ENCODE data around the gene SERPINA1. TPM values are rescaled to one million over a fixed set of nuclear protein-coding genes. Genes with fewer than 3 reads are reported as not detected.

Gene SERPINA1
- total and polyA plus RNA-seq, 2 donors (not counting 1 experiment from before 2014, with no cell fraction given) = 0.69 to 6.8 TPM

DNA sequence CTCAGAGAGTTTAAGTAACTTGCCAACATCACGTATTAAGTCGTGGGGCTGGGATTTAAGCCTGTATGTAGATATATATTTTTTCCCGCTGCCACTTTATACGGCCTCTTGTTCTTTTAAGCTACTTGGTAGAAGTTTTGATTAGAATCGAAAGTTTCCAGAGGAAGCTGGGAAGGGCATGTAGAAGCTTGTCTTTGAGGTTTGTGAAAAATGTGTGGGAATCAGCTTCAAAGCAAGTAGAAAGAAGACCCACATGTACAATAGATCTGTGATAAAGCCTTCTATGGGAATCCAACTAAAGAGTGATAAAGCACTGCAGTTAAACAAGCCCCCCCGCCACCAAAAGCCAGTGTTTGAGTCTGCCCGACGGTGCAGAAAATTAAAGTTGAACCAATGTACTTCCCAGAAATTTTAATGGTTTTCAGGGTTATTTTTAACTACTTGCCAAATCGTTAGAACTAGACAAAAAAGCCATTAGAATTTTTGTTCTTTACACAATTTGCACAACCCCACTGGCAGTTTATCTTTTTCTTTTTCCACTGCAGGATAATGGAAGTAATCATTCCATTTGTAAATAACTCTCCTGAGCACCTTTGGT, 38.7 kb upstream of the SERPINA1 start:
- POLR2A ChIA-PET = no interaction called here
- CTCF ChIA-PET = interaction anchor here (3.1 kb wide), 1 partner anchor 59 kb away, joined by 18 read pairs; no protein-coding TSS in a partner anchor

DNA sequence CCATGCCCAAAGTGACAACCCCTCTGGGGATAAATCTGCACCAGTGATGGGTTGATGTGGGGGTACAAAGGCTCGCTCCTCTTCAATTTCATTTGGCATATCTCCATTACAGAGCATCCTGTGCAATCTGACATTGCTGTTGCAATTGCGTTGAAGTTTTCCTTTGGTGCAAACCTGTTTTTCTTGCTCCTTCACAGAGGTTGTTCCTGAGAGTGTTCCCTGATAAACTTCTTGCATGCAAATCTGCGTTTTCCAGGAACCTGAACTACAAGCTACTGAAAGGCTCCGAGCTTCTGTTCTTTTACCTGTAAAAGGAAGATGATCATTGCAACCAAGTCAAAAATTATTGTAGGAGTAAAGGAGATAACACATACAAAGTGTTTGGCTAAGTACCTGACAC, 38.1 kb upstream of the SERPINA1 start:
- Histone ChIP-seq H3K36me3 (replicated peaks in 1 of 2; ENCODE audit: control extremely low read depth in 1 of 2, control insufficient read depth in 1 of 2, extremely low read depth in 1 of 2, insufficient read depth in 2 of 2, low read length in 1 of 2) (no peaks in the 10 kb centered on the region), H3K4me3 (ENCODE audit: control extremely low read depth in 1 of 5, extremely low read depth in 1 of 5, insufficient read depth in 1 of 5, low read depth in 2 of 5, low read length in 4 of 5) (no peak overlapping the region), H3K9ac (ENCODE audit: low read length) (no peak overlapping the region), H3K79me2 (ENCODE audit: control insufficient read depth, insufficient read depth, low read length) (no peaks in the 10 kb centered on the region), H2AFZ (ENCODE audit: insufficient read depth, low read depth, low read length, poor library complexity, severe bottlenecking) (no peak overlapping the region), H3K27ac (ENCODE audit: low read length in 2 of 2) (no peak overlapping the region), H3K4me1 (ENCODE audit: control insufficient read depth in 2 of 2, insufficient read depth in 2 of 2, low read length in 2 of 2) (no peaks in the 10 kb centered on the region), H3K27me3 (replicated peaks in 1 of 4; ENCODE audit: control extremely low read depth in 1 of 4, control insufficient read depth in 3 of 4, insufficient read depth in 4 of 4, low read length in 3 of 4) (peaks cover 0 to 5% (median 0%) of the 10 kb centered on the region in 4 experiments), H4K20me1 (ENCODE audit: control insufficient read depth, insufficient read depth, low read length, poor library complexity, severe bottlenecking) (no peaks in the 10 kb centered on the region), H3K9me3 (ENCODE audit: control extremely low read depth in 1 of 3, control insufficient read depth in 2 of 3, insufficient read depth in 1 of 3, low read length in 2 of 3) (peaks cover 0 to 3% (median 0%) of the 10 kb centered on the region in 3 donors), H3K4me2 (replicated peaks; ENCODE audit: low read depth, low read length, poor library complexity, severe bottlenecking) (no peak overlapping the region)
- intact Hi-C loops (cut with micrococcal nuclease) = no loop called here
- ChIA-PET POLR2A (no interaction called here), CTCF (interaction anchor here (1.6 to 3.1 kb wide), 2 partner anchors 60 to 123 kb away, joined by 5 to 18 read pairs; no protein-coding TSS in a partner anchor)
- TF ChIP-seq EZH2 (IDR thresholded peaks at IDR 0.05; ENCODE audit: borderline replicate concordance, insufficient read depth, low read depth, low read length, poor library complexity, severe bottlenecking) = no peak
- TF ChIP-seq, protein P1, sequence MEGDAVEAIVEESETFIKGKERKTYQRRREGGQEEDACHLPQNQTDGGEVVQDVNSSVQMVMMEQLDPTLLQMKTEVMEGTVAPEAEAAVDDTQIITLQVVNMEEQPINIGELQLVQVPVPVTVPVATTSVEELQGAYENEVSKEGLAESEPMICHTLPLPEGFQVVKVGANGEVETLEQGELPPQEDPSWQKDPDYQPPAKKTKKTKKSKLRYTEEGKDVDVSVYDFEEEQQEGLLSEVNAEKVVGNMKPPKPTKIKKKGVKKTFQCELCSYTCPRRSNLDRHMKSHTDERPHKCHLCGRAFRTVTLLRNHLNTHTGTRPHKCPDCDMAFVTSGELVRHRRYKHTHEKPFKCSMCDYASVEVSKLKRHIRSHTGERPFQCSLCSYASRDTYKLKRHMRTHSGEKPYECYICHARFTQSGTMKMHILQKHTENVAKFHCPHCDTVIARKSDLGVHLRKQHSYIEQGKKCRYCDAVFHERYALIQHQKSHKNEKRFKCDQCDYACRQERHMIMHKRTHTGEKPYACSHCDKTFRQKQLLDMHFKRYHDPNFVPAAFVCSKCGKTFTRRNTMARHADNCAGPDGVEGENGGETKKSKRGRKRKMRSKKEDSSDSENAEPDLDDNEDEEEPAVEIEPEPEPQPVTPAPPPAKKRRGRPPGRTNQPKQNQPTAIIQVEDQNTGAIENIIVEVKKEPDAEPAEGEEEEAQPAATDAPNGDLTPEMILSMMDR (IDR thresholded peaks at IDR 0.05) = no peak
- Mint-ChIP-seq H3K9me3 (ENCODE audit: insufficient read depth) (no peaks in the 10 kb centered on the region), H3K27me3 (peaks cover 8% of the 10 kb centered on the region), H3K27ac (no peak overlapping the region), H3K4me3 (no peak overlapping the region), H3K4me1 (peaks cover 1% of the 10 kb centered on the region)
- DNase-seq = no peak
- ATAC-seq (ENCODE audit: low read depth) = no peak
- WGBS (ENCODE audit: insufficient coverage) = 90% methylated on average over 1 of the region's 4 CpGs

More for the DNA sequence above, 38.7 kb upstream of the SERPINA1 start:
- DNase-seq (no peak), ATAC-seq (ENCODE audit: low read depth) (no peak)
- WGBS (ENCODE audit: insufficient coverage) = 91% methylated on average over 4 of the region's 9 CpGs
- intact Hi-C loops (cut with micrococcal nuclease) = no loop called here
- H3K27me3 Mint-ChIP-seq = peaks cover 8% of the 10 kb centered on the region
- Histone ChIP-seq H3K9me3 (ENCODE audit: control extremely low read depth in 1 of 3, control insufficient read depth in 2 of 3, insufficient read depth in 1 of 3, low read length in 2 of 3) (peaks cover 0 to 3% (median 0%) of the 10 kb centered on the region in 3 donors), H3K27ac (ENCODE audit: low read length in 2 of 2) (no peak overlapping the region), H3K27me3 (replicated peaks in 1 of 4; ENCODE audit: control extremely low read depth in 1 of 4, control insufficient read depth in 3 of 4, insufficient read depth in 4 of 4, low read length in 3 of 4) (peaks cover 0 to 5% (median 0%) of the 10 kb centered on the region in 4 experiments), H2AFZ (ENCODE audit: insufficient read depth, low read depth, low read length, poor library complexity, severe bottlenecking) (no peak overlapping the region), H3K9ac (ENCODE audit: low read length) (no peak overlapping the region), H3K4me2 (replicated peaks; ENCODE audit: low read depth, low read length, poor library complexity, severe bottlenecking) (no peak overlapping the region), H3K4me1 (ENCODE audit: control insufficient read depth in 2 of 2, insufficient read depth in 2 of 2, low read length in 2 of 2) (no peaks in the 10 kb centered on the region), H3K36me3 (replicated peaks in 1 of 2; ENCODE audit: control extremely low read depth in 1 of 2, control insufficient read depth in 1 of 2, extremely low read depth in 1 of 2, insufficient read depth in 2 of 2, low read length in 1 of 2) (no peaks in the 10 kb centered on the region), H3K4me3 (ENCODE audit: control extremely low read depth in 1 of 5, extremely low read depth in 1 of 5, insufficient read depth in 1 of 5, low read depth in 2 of 5, low read length in 4 of 5) (no peak overlapping the region), H4K20me1 (ENCODE audit: control insufficient read depth, insufficient read depth, low read length, poor library complexity, severe bottlenecking) (no peaks in the 10 kb centered on the region), H3K79me2 (ENCODE audit: control insufficient read depth, insufficient read depth, low read length) (no peaks in the 10 kb centered on the region)
- no peak overlapping the region for H3K27ac Mint-ChIP-seq
- no peak overlapping the region for H3K4me3 Mint-ChIP-seq
- no peaks in the 10 kb centered on the region for H3K9me3 Mint-ChIP-seq (ENCODE audit: insufficient read depth)
- no peak for TF ChIP-seq EZH2 (IDR thresholded peaks at IDR 0.05; ENCODE audit: borderline replicate concordance, insufficient read depth, low read depth, low read length, poor library complexity, severe bottlenecking)
- TF ChIP-seq, protein P1 (IDR thresholded peaks at IDR 0.05) = no peak
- H3K4me1 Mint-ChIP-seq = peaks cover 1% of the 10 kb centered on the region

Measured in B cell (primary cell).